NT2/D1 (cell line): ENCODE results near the gene SEC24D.
"Not testable (repeated sequence)": the region's sequence is repeated elsewhere in the genome, so short reads cannot be mapped to it uniquely, and the experiment has no call there.

ENCODE experiments used
- DNase-seq: peaks from one replicate; pipeline ENCODE4 v3.0.0-alpha.2; 2011; ENCODE audit warnings: low read depth, low spot score
- H3K27me3 ChIP-seq: 2 replicates; pipeline ENCODE4 v1.6.0; 2011; ENCODE audit warnings: mild to moderate bottlenecking; ENCODE audit not compliant: insufficient read length, insufficient read depth
- H3K36me3 ChIP-seq: 2 replicates; pipeline ENCODE4 v1.6.1; 2011; ENCODE audit warnings: mild to moderate bottlenecking, low read length, mixed read lengths; ENCODE audit not compliant: insufficient read depth, insufficient read length
- H3K4me1 ChIP-seq: 2 replicates; pipeline ENCODE4 v1.5.1; 2011; ENCODE audit not compliant: insufficient read depth, insufficient read length
- H3K4me3 ChIP-seq: 2 replicates; pipeline ENCODE4 v1.5.1; 2011; ENCODE audit warnings: low read depth; ENCODE audit not compliant: insufficient read length
- H3K9ac ChIP-seq: 2 replicates; pipeline ENCODE4 v1.6.0; 2011; ENCODE audit warnings: low read depth; ENCODE audit not compliant: insufficient read length
- H3K9me3 ChIP-seq: 2 replicates; pipeline ENCODE4 v1.5.1; 2011; ENCODE audit warnings: mild to moderate bottlenecking, low read length; ENCODE audit not compliant: insufficient read depth
- SUZ12 ChIP-seq: IDR thresholded peaks from 2 replicates; pipeline ENCODE4 v1.6.1; 2011; ENCODE audit not compliant: insufficient read length, insufficient read depth; ENCODE audit errors: extremely low read depth
- YY1 ChIP-seq: IDR thresholded peaks from 2 replicates; pipeline ENCODE4 v1.6.1; 2011; ENCODE audit not compliant: insufficient read length, insufficient read depth
- ZNF274 ChIP-seq: IDR thresholded peaks from 2 replicates; pipeline ENCODE4 v1.6.1; 2011; ENCODE audit warnings: mild to moderate bottlenecking, low read depth, low read length

The SEC24D gene

GRCh38 chr4:118807659-118808058 is 28.3 kb downstream of the SEC24D start:
- Histone ChIP-seq H3K9me3 (no peaks in the 10 kb centered on the region), H3K4me1 (no peaks in the 10 kb centered on the region), H3K4me3 (no peak overlapping the region), H3K9ac (no peak overlapping the region), H3K36me3 (peaks cover 80% of the 10 kb centered on the region), H3K27me3 (no peaks in the 10 kb centered on the region)
- TF ChIP-seq YY1 = no peak
- no peak for TF ChIP-seq ZNF274
- no peak for TF ChIP-seq SUZ12
- DNase-seq = no peak

DNA sequence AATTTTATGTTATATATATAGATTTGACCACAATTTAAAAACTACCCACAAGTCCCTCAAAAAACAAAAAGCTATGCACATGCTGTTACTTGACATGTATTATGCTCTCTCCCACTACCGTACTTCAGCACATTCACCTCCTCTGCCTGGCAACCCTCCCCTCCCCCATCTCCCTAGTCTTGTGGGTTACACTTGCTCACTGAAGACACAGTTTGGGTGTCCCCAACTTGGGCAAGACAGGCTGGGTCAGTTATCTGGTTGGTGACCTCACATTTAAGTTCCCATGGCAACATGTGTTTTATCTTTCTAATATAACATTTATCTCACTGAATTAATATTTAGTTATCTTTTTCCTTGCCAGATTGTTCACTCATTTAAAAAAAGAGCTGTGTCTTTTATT is 32.7 kb downstream of the SEC24D start:
- no peak overlapping the region for H3K9ac ChIP-seq
- no peaks in the 10 kb centered on the region for H3K9me3 ChIP-seq
- H3K27me3 ChIP-seq = no peaks in the 10 kb centered on the region
- TF ChIP-seq YY1 (no peak), SUZ12 (no peak), ZNF274 (no peak)
- no peak overlapping the region for H3K4me3 ChIP-seq
- H3K4me1 ChIP-seq = no peaks in the 10 kb centered on the region
- DNase-seq = no peak
- peaks cover 63% of the 10 kb centered on the region for H3K36me3 ChIP-seq

- no peak for DNase-seq
- no peaks in the 10 kb centered on the region for H3K9me3 ChIP-seq
- no peak overlapping the region for H3K4me3 ChIP-seq
- no peak for TF ChIP-seq YY1
- TF ChIP-seq SUZ12 = no peak
- TF ChIP-seq ZNF274 = no peak
- H3K9ac ChIP-seq = no peak overlapping the region
- H3K27me3 ChIP-seq = no peaks in the 10 kb centered on the region
- peaks cover 61% of the 10 kb centered on the region for H3K36me3 ChIP-seq
- H3K4me1 ChIP-seq = no peaks in the 10 kb centered on the region
Observed at GRCh38 chr4:118801895-118802575, 33.9 kb downstream of the SEC24D start.

DNA sequence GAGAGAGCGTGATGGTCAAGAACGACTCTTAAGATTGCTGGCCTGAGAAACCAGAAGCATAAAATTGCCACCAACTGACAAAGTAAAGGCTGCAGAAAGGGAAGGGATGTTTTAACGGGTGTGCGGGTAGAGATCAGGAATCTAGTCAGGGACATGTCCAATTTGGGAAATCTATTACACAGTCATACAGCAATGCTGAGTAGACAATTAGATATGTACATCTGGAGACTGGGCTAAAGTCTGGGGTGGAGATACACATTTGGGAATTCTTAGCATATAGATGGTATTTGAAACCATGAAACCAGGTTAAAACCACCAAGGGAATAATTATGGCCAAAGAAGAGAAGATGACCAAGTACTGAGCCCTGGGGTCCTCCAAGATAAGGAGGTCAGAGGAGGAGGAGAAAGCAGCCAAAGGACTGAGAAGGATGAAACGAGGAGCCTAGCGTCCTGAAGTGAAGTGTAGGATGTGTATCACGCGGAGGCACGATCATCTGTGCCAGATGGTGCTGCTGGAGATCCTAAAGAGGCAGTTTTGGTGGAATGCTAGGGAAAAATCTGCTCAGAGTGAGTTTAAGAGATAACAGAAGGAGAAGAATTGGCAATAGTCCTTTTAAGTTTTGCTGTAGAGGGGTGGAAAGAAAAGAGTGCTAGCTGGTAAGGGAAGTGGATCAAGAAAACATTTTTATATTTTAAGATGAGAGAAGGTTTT is 36.5 kb downstream of the SEC24D start:
- DNase-seq = no peak
- TF ChIP-seq SUZ12 (no peak), YY1 (no peak)
- H3K4me1 ChIP-seq = no peaks in the 10 kb centered on the region
- H3K9ac ChIP-seq = no peak overlapping the region
- H3K4me3 ChIP-seq = no peak overlapping the region
- peaks cover 57% of the 10 kb centered on the region for H3K36me3 ChIP-seq
- H3K27me3 ChIP-seq = no peaks in the 10 kb centered on the region
- no peaks in the 10 kb centered on the region for H3K9me3 ChIP-seq

- no peak for DNase-seq
- no peaks in the 10 kb centered on the region for H3K27me3 ChIP-seq
Observed at GRCh38 chr4:118798658-118799057, 37.3 kb downstream of the SEC24D start.

GRCh38 chr4:118797558-118798142 is 38.3 kb downstream of the SEC24D start:
- H3K27me3 ChIP-seq = no peaks in the 10 kb centered on the region
- H3K4me1 ChIP-seq = no peaks in the 10 kb centered on the region
- peaks cover 52% of the 10 kb centered on the region for H3K36me3 ChIP-seq
- H3K4me3 ChIP-seq = no peak overlapping the region
- DNase-seq = no peak
- H3K9me3 ChIP-seq = no peaks in the 10 kb centered on the region
- no peak for TF ChIP-seq YY1
- TF ChIP-seq SUZ12 = no peak
- TF ChIP-seq ZNF274 = no peak
- no peak overlapping the region for H3K9ac ChIP-seq

More at GRCh38 chr4:118798658-118799057, 37.3 kb downstream of the SEC24D start:
- peaks cover 58% of the 10 kb centered on the region for H3K36me3 ChIP-seq
- no peaks in the 10 kb centered on the region for H3K4me1 ChIP-seq
- TF ChIP-seq SUZ12 = no peak
- no peak for TF ChIP-seq YY1
- no peak for TF ChIP-seq ZNF274
- H3K4me3 ChIP-seq = no peak overlapping the region
- no peaks in the 10 kb centered on the region for H3K9me3 ChIP-seq
- no peak overlapping the region for H3K9ac ChIP-seq

DNA sequence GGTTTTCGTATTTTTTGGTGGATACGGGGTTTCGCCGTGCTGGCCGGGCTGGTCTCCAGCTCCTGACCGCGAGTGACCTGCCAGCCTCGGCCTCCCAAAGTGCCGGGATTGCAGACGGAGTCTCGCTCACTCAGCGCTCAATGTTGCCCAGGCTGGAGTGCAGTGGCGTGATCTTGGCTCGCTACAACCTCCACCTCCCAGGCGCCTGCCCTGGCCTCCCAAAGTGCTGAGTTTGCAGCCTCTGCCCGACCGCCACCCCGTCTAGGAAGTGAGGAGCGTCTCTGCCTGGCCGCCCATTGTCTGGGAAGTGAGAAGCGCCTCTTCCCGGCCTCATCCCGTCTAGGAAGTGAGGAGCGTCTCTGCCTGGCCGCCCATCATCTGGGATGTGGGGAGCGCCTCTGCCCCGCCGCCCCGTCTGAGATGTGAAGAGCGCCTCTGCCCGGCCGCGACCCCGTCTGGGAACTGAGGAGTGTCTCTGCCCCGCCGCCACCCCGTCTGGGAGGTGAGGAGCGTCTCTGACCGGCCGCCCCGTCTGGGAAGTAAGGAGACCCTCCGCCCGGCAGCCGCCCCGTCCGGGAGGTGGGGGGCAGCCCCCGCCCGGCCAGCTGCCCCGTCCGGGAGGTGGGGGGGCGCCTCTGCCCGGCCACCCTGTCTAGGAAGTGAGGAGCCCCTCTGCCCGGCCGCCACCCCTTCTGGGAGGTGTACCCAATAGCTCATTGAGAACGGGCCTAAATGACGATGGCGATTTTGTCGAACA is 44.1 kb downstream of the SEC24D start:
- H3K36me3 ChIP-seq = peaks cover 29% of the 10 kb centered on the region
- not testable (repeated sequence) for H3K27me3 ChIP-seq, DNase-seq, H3K9ac ChIP-seq, H3K4me3 ChIP-seq, H3K4me1 ChIP-seq, H3K9me3 ChIP-seq
